Astrocyte of the spinal cord (primary cell): ENCODE measurements around the gene BLOC1S5.

Experiments
- DNase-seq: peaks from one replicate; pipeline ENCODE4 v3.0.0; 2011; ENCODE audit warnings: low read depth, low spot score
- H3K4me3 ChIP-seq: 2 replicates; pipeline ENCODE4 v1.5.1; 2011; ENCODE audit warnings: low read depth, mild to moderate bottlenecking, low read length, moderate library complexity
- CTCF ChIP-seq: IDR thresholded peaks from 2 replicates; pipeline ENCODE4 v1.5.1; 2012; ENCODE audit warnings: low read depth, mild to moderate bottlenecking, low read length, inconsistent platforms
- in situ Hi-C: cut with HindIII; loops from 2 replicates; pipeline ENCODE4 v1.10.0; 2017; ENCODE audit warnings: low sequenced_read_pairs

Gene BLOC1S5

DNA sequence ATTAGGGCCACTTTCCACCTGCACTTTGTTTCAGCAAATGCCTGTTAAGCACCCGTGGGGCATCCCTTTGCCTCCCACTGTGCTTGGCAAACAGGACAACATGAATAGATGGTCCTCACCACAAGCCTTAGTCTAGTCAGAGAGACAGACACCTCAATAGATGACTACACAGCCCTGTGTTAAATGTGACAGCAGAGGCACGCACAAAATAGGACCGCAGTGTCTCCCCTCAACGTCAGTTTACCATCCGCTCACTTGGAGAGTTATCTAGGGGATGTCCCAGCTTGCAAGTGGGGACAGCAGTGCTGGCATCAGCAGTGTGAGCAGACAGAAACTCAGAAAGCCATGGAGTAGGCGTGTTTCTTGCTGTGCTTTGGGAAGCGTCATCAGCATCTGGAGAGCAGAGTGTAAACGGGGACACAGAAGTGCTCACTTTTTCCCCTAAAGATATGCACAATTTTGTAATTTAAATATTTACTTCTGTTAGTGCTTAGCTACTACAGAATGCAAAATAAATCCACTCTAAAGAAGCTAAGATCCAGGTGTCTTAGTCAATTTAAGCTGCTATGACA, 87.6 kb downstream of the BLOC1S5 start:
- in situ Hi-C loops = no loop called here
- H3K4me3 ChIP-seq = no peak overlapping the region
- TF ChIP-seq CTCF = no peak
- DNase-seq = no peak

DNA sequence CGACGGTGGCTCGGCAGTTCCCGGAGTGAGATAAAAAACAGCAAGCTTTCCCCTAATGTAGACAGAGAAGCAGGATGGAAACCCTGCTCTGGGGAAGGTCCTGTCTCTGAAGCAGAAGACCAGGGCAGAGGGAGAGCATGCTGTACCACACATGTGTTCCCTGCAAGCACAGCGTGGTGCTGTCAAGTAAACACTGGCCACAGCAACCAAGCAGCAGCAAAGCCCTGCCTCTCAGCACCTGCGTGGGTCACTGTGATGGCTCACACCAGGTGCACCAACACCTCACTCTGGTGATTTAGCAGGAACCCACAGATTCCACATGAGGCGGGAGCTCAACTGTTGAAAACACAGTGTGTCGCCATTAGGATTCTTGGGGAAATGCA, 88.4 kb downstream of the BLOC1S5 start:
- no peak overlapping the region for H3K4me3 ChIP-seq
- in situ Hi-C loops = no loop called here
- no peak for DNase-seq
- no peak for TF ChIP-seq CTCF

DNA sequence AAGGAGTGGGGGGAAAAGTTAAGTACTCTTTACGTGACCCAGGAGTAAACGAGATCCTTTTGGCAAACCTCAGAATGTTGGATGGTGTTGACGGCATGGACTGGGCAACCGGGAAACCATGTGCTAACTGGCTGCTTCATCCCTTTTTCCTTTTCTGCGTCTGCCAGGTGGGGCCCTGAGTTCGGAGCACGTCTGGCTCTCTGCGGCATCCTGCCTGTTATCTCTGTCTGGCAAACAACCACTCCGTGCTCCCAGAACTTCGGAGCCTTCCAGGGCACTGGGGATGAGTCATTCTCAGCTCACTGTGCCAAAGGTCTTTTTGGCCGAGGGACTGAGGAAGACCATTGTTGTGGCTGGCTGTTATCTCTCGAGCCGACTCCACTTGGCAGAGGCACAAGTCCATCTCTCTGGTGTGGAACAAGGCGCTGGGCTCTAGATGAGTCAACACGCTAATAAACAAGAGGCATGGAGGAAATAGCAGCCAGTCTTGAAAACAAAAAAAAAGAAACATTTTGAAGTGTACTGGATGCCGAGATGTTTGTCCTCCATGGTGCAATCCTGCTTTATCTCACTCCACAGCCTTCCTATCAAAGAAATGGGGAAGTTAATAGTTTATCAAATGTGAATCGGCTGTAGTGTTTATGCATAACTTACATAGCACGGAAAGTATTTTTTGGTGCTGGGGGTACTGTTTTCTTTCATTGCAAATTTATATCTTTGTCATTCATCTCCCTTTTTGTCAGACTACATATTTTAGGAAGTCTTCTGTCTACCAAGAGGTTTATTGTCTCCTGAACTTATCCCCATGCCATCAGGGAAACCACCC, 89.0 kb downstream of the BLOC1S5 start:
- peak overlapping the region; percentile 2 for H3K4me3 ChIP-seq
- in situ Hi-C loops = no loop called here
- TF ChIP-seq CTCF = no peak
- peak; percentile 89 for DNase-seq

DNA sequence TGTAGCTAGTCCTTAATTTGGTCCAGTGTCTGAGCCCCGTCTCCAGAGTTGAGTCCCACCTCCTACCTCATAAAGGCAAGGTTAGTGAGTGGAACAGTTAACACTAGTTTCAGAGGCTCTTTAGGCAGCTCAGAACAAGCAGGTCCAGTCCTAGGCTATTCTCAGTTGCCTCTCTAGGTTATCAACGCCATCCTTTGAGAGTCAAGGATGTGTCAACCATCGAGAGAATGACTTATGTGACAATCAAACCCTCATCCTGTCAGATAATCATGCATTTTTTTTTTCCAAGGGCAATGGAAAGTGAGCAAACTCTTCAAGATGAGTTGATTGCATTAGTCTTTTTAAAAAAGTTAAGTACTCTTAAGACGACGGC, 89.6 kb downstream of the BLOC1S5 start:
- TF ChIP-seq CTCF = no peak
- DNase-seq = no peak
- H3K4me3 ChIP-seq = no peak overlapping the region
- in situ Hi-C loops = no loop called here

GRCh38 chr6:7973584-7973983, 90.6 kb downstream of the BLOC1S5 start:
- in situ Hi-C loops = no loop called here
- DNase-seq = no peak

GRCh38 chr6:7971499-7971898, 92.7 kb downstream of the BLOC1S5 start:
- TF ChIP-seq CTCF = no peak
- no peak for DNase-seq
- in situ Hi-C loops = no loop called here
- no peak overlapping the region for H3K4me3 ChIP-seq

More at GRCh38 chr6:7973584-7973983, 90.6 kb downstream of the BLOC1S5 start:
- H3K4me3 ChIP-seq = no peak overlapping the region
- no peak for TF ChIP-seq CTCF
